ENCODE data around the gene TUBGCP6.

DNA sequence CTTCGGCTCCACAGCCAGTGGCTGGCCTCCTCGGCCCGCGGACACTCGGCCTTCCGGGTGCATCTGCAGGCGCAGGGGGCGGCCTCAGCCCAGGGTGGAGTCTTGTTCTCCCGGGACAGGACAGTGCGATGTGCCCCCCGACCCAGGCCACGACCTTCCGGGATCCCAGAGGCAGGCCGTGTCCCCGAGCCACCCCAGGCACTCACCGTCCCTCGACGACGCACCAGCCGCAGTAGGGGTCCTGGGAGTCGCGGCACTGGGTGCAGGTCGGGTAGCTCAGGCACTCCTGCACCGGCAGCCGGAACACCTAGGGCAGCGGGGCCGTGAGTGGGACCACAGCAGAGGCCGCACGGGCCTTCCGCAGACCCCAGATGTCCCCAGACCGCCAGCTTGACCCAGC lies 42.9 kb upstream of the TUBGCP6 start:
- TF ChIP-seq, protein P1, sequence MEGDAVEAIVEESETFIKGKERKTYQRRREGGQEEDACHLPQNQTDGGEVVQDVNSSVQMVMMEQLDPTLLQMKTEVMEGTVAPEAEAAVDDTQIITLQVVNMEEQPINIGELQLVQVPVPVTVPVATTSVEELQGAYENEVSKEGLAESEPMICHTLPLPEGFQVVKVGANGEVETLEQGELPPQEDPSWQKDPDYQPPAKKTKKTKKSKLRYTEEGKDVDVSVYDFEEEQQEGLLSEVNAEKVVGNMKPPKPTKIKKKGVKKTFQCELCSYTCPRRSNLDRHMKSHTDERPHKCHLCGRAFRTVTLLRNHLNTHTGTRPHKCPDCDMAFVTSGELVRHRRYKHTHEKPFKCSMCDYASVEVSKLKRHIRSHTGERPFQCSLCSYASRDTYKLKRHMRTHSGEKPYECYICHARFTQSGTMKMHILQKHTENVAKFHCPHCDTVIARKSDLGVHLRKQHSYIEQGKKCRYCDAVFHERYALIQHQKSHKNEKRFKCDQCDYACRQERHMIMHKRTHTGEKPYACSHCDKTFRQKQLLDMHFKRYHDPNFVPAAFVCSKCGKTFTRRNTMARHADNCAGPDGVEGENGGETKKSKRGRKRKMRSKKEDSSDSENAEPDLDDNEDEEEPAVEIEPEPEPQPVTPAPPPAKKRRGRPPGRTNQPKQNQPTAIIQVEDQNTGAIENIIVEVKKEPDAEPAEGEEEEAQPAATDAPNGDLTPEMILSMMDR (IDR thresholded peaks at IDR 0.05) = no peak
- no peak for TF ChIP-seq ZFX (IDR thresholded peaks at IDR 0.05; ENCODE audit: borderline replicate concordance)
